ENCODE measurements around the gene CATSPER4.

DNA sequence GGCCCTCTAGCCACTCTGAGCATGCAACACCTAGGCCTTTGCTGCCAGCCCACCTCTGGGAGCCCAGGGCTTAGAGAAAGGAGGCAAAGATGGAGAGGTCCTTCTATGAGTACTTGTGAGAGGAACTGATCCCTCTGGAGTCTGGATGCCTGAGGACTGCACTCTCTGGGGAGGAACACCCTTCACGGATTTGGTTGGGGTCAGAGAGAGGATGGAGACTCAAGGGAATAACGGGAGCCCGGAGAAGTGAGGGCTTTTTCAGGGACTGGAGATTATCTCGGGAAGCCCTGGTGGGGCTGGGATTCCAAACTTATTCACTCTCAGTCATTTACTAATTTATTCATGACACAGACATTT, 21.2 kb upstream of the CATSPER4 start:
- no peak for TF ChIP-seq CTCF (IDR thresholded peaks at IDR 0.05)
- TF ChIP-seq EZH2 (IDR thresholded peaks at IDR 0.05; ENCODE audit: borderline replicate concordance, insufficient read depth, low read depth, low read length, poor library complexity, severe bottlenecking): no peak

All from B cell (primary cell).